Hepatic stellate cell (primary cell): Measurements from ENCODE around the gene PLEKHA5.
"Not testable (repeated sequence)": the region's sequence is repeated elsewhere in the genome, so short reads cannot be mapped to it uniquely, and the experiment has no call there.

Experiments used
- DNase-seq: peaks from one replicate; pipeline ENCODE4 v3.0.0; 2011; ENCODE audit warnings: low spot score

The PLEKHA5 gene

GRCh38 chr12:19338405-19338804 lies 208.9 kb downstream of the PLEKHA5 start:
- DNase-seq, result no peak

GRCh38 chr12:19350850-19351249 lies 221.3 kb downstream of the PLEKHA5 start:
- DNase-seq, result not testable (repeated sequence)

GRCh38 chr12:19351346-19351745 lies 221.8 kb downstream of the PLEKHA5 start:
- no peak for DNase-seq

GRCh38 chr12:19369691-19370148 lies 240.2 kb downstream of the PLEKHA5 start:
- no peak for DNase-seq

- DNase-seq, result no peak
Measured at GRCh38 chr12:19373586-19373985, 244.1 kb downstream of the PLEKHA5 start.

DNA sequence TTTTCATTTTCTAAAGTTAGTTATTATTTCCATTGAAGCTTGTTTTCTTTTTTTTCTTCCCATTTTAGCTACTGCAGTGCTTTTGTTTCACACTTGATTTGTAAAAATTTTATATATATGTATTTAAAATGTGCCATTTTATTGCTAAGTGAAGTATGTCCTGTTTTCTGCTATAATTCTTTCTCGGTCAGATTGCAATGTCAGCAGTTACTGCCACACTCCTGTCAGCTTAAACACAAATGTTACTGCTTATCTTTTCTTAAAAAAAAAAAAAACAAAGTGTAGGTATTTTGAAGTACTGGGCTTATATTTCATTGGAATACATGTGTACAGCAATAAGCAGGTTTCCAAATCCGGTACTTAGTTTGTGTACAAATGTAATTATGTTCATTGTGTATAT lies 246.4 kb downstream of the PLEKHA5 start:
- no peak for DNase-seq

DNA sequence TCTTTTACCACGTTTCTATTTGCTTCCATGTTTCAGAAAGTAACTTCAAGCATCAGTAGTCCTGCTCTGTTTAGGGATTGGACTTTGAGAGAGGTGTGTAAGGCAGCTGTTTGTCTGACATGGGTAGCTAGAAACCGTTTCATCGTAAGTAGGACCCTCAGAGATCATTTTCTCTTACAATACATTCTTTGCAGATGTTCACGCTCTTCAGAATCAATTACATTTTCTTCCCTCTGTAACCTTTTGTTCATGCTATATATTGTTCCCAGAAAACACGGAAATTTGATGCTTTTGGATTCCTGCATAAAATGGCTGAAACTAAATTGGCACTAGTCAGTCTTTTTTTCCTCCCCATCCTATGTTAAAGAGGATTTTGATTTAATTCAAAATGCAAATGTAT lies 247.2 kb downstream of the PLEKHA5 start:
- DNase-seq, result no peak

GRCh38 chr12:19382111-19382526 lies 252.6 kb downstream of the PLEKHA5 start:
- DNase-seq, result peak; percentile 78

GRCh38 chr12:19382563-19382962 lies 253.0 kb downstream of the PLEKHA5 start:
- no peak for DNase-seq

DNA sequence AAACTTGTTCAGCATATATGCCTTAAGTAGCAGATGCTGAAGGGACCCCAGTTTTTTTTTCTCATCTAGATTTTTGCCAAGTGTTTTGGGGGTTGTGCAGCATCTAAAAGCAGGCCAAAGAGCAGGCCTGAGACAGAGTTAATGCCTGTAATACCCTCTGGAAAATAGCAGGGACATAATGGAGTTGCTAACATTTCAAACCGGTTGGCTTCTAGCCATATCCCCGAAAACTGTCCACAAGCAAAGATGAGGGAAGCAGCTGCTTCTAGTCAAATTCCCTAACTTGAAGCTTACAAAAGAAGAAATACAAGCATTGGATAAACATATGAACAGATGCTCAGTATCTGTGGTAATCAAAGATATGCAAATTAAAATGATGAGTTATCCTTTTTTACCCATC lies 257.6 kb downstream of the PLEKHA5 start:
- DNase-seq, result no peak

DNA sequence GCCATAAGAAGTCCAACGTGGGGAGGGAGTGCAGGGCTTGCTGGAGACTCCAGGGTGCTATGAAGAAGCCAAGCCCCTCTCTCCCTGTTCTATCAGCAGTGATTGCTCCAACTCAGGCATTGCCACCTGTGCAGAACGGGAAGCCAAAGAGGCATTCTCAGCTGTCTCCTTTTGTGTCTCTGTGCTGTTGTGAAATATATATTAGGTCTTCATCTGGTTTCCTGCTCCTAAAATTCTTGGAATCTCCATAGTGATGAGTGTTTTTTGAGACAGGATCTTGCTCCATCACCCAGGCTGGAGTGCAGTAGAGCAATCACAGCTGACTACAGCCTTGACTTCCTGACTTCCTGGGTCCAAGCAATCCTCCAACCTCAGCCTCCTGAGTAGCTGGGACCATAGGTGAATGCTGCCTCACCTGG lies 258.6 kb downstream of the PLEKHA5 start:
- DNase-seq, result no peak

GRCh38 chr12:19390051-19390598 lies 260.6 kb downstream of the PLEKHA5 start:
- no peak for DNase-seq

- DNase-seq, result not testable (repeated sequence)
Measured at GRCh38 chr12:19392644-19393043, 263.1 kb downstream of the PLEKHA5 start.

GRCh38 chr12:19394385-19394784 lies 264.9 kb downstream of the PLEKHA5 start:
- no peak for DNase-seq

GRCh38 chr12:19397534-19397933 lies 268.0 kb downstream of the PLEKHA5 start:
- DNase-seq, result no peak

- DNase-seq, result no peak
Measured at GRCh38 chr12:19398376-19399363, 269.1 kb downstream of the PLEKHA5 start.

- not testable (repeated sequence) for DNase-seq
Measured at GRCh38 chr12:19400649-19401285, 271.2 kb downstream of the PLEKHA5 start.

DNA sequence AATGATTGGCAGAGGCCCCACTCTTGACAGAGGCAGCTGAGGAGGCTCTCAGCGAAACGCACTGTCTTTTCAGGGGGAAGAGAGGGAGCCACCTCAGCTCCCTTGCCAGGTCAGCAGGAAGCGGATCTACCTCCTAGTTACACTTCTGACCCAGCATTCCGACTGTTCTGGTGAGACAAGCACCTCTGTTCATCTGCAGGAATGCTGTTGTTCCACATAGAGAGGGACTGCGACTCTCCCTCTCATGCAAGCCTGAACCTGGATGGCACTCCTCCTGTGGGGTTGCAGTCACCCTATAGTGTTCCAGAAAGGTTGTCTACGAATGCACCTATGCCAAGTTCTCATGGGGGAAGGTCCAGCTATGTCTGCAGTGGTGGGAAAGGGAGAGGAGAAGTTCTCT lies 272.7 kb downstream of the PLEKHA5 start:
- DNase-seq, result no peak

DNA sequence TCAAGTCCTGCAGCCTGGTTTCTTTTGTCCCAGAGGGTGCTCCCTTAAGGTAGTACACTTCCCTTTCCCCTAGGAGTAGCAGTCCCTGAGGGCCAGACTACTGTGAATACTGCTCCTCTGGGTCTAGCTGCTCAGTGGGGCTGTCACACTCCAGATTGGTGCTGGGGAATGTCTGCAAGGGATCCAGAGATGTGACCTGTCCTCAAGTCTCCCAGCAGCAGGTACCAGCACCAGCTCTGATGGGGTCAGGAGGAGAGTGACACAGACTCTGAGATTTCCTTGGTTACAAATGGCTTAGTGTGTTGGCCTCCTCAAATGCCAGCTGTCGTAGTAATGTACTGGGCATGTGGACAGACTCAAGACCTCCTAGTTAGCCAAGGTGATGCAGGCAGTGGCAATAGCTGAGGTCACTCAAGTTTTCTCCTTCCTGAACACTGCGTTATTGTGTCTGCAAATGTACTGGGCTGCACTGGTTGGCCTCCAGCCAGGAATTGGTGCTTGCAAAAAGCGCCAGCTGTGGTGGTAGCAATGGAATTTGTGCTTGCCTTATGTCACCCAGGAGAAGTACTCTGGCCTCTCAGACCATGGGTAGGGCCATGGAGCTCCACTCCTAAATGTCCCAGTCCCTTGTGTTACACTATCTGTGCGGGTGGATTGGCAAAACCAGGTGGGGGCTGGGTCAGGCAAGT lies 273.4 kb downstream of the PLEKHA5 start:
- no peak for DNase-seq

DNA sequence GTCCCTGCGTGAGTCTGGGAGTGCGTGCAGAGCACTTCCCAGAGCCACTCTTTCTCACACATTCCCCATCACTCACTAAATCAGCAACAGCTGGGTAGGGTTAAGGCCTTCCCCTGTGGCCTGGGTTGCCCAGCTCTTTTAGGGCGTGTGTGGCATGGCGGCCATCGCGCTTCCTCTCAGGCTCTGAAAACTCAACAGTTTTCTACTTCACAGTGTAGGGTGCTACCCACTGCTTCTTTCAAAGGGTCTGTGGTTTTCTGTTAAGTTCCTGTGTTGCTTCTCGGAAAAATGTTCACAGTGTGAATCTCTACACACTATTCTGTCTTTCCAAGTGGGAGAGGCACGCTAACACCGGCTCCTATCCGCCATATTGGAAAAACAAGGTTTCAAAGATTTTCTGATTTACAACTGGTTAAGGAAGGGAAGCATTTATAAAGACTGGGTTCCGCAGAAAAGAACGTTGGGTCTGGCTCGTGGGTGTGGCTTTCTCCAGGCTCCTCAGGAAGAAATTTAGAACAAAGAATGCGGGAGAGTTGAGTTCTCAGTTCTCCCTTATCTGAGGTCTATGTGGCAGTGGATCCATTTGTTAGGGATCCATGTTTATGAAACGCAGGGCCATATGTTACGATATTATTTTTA lies 274.8 kb downstream of the PLEKHA5 start:
- no peak for DNase-seq

DNA sequence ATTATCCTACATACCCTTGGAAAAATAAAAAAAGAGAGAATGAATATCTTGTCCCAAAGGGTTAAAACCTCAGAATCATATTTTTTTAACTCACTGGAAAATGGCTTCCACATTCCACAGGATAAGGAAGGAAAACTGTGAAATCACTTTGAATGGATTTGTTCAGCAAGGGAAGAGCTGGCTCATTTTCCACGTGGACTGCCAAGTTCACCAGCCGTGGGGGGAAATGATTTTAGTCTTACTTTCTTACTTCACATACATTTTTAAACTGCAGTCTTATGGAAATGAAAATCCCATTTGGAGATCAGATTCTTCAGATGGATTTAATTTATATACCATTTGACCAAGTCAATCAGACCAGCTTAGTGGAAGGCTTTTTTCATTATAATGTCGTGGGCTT lies 279.8 kb downstream of the PLEKHA5 start:
- DNase-seq, result no peak

DNA sequence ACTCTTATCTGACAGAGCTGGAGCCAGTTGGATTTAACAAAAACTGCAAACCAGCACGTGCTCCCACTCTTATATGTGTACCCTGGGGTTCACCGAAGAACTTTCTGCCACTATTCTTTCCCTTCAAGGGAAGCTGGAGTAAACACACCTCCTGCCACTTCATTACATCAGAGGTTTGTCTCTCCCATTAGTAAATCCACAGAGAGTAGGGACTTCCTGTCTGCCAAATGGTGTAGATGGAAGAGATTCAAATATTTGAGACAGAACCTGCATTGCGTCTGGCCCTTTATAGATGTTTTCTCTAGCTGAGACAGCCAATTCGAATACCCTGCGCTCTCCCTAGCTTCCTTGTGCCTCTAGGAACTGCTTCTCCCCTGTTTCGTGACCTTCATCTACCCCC lies 280.7 kb downstream of the PLEKHA5 start:
- DNase-seq, result no peak
